Retinal pigment epithelial cell (primary cell): ENCODE data around the gene MMP20.

Experiments used
- DNase-seq: peaks from one replicate; pipeline ENCODE4 v3.0.0-alpha.2; 2010; ENCODE audit warnings: low read depth
- H3K4me3 ChIP-seq: 2 replicates; pipeline ENCODE4 v1.5.1; 2011; ENCODE audit warnings: mild to moderate bottlenecking, low read length, control low read depth, moderate library complexity
- CTCF ChIP-seq: conservative IDR thresholded peaks from 2 replicates; pipeline ENCODE4 v1.5.1; 2011; ENCODE audit warnings: low read depth, low read length, control low read depth, inconsistent platforms

Gene MMP20

GRCh38 chr11:102623128-102623527, 2.0 kb downstream of the MMP20 start:
- no peak for TF ChIP-seq CTCF
- H3K4me3 ChIP-seq = no peak overlapping the region
- no peak for DNase-seq

- no peak for DNase-seq
- no peak overlapping the region for H3K4me3 ChIP-seq
- no peak for TF ChIP-seq CTCF
These were observed 2.9 kb downstream of the MMP20 start for GRCh38 chr11:102622258-102622657.

GRCh38 chr11:102620818-102621561, 4.1 kb downstream of the MMP20 start:
- no peak overlapping the region for H3K4me3 ChIP-seq
- DNase-seq = no peak
- no peak for TF ChIP-seq CTCF

- H3K4me3 ChIP-seq = no peak overlapping the region
- DNase-seq = no peak
- TF ChIP-seq CTCF = no peak
These were observed 5.0 kb downstream of the MMP20 start for GRCh38 chr11:102620179-102620578.

GRCh38 chr11:102617466-102618008, 7.6 kb downstream of the MMP20 start:
- no peak overlapping the region for H3K4me3 ChIP-seq
- DNase-seq = no peak

GRCh38 chr11:102615894-102616432, 9.2 kb downstream of the MMP20 start:
- DNase-seq = no peak
- no peak for TF ChIP-seq CTCF

More at GRCh38 chr11:102617466-102618008, 7.6 kb downstream of the MMP20 start:
- no peak for TF ChIP-seq CTCF

More at GRCh38 chr11:102615894-102616432, 9.2 kb downstream of the MMP20 start:
- no peak overlapping the region for H3K4me3 ChIP-seq
